Kidney epithelial cell (primary cell): ENCODE results near the gene ALDH1A2. TPM values are rescaled to one million over a fixed set of nuclear protein-coding genes. Genes with fewer than 3 reads are reported as not detected.

Experiments used
- DNase-seq: peaks from one replicate; pipeline ENCODE4 v3.0.0-alpha.2; 2010; ENCODE audit warnings: low read depth
- H3K27me3 ChIP-seq: 2 replicates; pipeline ENCODE4 v1.6.0; 2011; ENCODE audit warnings: low read length; ENCODE audit not compliant: control insufficient read depth, insufficient read depth
- H3K36me3 ChIP-seq: 2 replicates; pipeline ENCODE4 v1.5.1; 2011; ENCODE audit warnings: low read length; ENCODE audit not compliant: control insufficient read depth, insufficient read depth
- H3K4me3 ChIP-seq: 2 replicates; pipeline ENCODE4 v1.5.1; 2011; ENCODE audit warnings: low read depth, mild to moderate bottlenecking, control low read depth, low read length
- CTCF ChIP-seq: IDR thresholded peaks from 2 replicates; pipeline ENCODE4 v1.5.1; 2011; ENCODE audit warnings: mild to moderate bottlenecking, moderate library complexity, low read length, control low read depth, inconsistent platforms; ENCODE audit not compliant: insufficient read depth, poor library complexity, severe bottlenecking
- total RNA-seq: library from RNA; depleted of rRNA; stranded (reverse); fragments of >200 nt; gene quantifications from 2 replicates; pipeline ENCODE4 v1.2.3, GENCODE V29; 2015

Gene ALDH1A2
- total RNA-seq, 1 donor from 2014 or later: 23.8 TPM

- Histone ChIP-seq H3K4me3 (no peak overlapping the region), H3K27me3 (no peaks in the 10 kb centered on the region), H3K36me3 (no peaks in the 10 kb centered on the region)
- no peak for DNase-seq
- no peak for TF ChIP-seq CTCF
These were observed 92.6 kb downstream of the ALDH1A2 start for GRCh38 chr15:57972864-57973263.

- H3K27me3 ChIP-seq: no peaks in the 10 kb centered on the region
- no peak for DNase-seq
- no peak overlapping the region for H3K4me3 ChIP-seq
- TF ChIP-seq CTCF: no peak
- no peaks in the 10 kb centered on the region for H3K36me3 ChIP-seq
These were observed 95.5 kb downstream of the ALDH1A2 start for GRCh38 chr15:57969996-57970395.

- DNase-seq: no peak
- TF ChIP-seq CTCF: peak; percentile 49
- Histone ChIP-seq H3K36me3 (no peaks in the 10 kb centered on the region), H3K27me3 (no peaks in the 10 kb centered on the region), H3K4me3 (no peak overlapping the region)
These were observed 96.2 kb downstream of the ALDH1A2 start for GRCh38 chr15:57969355-57969754.

DNA sequence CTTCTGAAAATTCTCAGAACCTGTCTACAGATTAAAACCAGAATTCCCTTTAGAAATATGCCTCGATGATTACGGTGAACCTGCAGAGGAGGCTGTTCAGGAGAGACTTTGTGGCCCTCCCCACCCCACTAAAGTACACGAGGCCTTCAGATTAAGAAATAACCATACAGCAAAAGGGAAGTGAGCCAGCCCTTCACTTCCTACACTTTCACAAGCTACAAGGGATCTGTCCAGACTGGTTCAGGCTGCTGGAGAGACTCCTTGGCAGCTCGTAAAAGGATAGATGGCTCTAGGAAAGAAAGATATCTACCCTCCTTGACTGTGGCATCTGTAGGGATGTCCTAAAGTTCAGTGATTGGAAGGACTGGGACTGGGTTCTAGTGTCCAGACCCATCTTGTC lies 102.6 kb downstream of the ALDH1A2 start:
- no peak for DNase-seq
- H3K36me3 ChIP-seq: no peaks in the 10 kb centered on the region
- no peaks in the 10 kb centered on the region for H3K27me3 ChIP-seq
- no peak for TF ChIP-seq CTCF
- H3K4me3 ChIP-seq: no peak overlapping the region

DNA sequence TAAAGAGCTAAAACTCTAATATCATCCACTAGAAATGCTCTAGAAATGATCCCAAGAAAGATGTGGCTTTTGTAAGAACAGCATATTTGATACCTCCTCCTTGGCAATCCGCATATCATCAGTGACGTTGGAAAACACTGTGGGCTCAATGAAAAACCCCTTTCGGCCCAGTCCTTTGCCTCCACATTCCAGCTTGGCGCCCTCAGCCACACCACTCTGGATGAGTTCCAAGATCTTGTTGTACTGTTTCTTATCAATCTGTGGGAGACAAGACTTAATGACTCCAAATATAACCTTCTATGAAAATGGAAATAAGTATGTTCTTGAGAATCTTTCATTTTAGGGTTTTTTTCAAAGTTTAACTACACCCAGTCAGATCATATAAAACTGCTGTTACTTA lies 103.6 kb downstream of the ALDH1A2 start:
- no peaks in the 10 kb centered on the region for H3K36me3 ChIP-seq
- H3K27me3 ChIP-seq: no peaks in the 10 kb centered on the region
- no peak overlapping the region for H3K4me3 ChIP-seq
- no peak for DNase-seq
- TF ChIP-seq CTCF: no peak

DNA sequence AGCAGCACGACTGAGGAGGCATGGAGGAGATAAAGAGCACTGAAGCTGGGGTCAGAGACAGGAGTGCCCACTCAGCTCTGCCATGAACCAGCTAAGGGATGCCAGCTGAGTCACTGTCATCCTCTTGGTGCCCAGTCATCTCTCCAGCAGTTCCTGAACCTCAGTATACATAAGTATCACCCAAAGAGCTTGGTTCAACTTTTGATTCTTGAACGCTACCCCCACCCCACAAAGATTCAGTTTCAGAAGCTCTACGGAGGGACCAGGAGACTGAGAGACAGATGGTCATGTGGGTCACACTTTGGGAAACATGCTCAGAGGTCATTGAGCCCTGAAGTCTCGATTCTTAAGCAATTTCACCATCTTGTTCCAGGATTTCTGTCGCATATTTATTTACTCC lies 108.4 kb downstream of the ALDH1A2 start:
- no peak for DNase-seq
- no peak overlapping the region for H3K4me3 ChIP-seq
- TF ChIP-seq CTCF: no peak
- H3K36me3 ChIP-seq: no peaks in the 10 kb centered on the region
- H3K27me3 ChIP-seq: no peaks in the 10 kb centered on the region
